NB4 (cell line): ENCODE measurements around the gene NUP188.

Source experiments
- DNase-seq: peaks from one replicate; pipeline ENCODE4 v3.0.0; 2010; ENCODE audit warnings: low read depth
- H3K4me3 ChIP-seq: one replicate; pipeline ENCODE4 v1.5.1; 2011; ENCODE audit warnings: mild to moderate bottlenecking, low read depth, low read length, moderate library complexity
- CTCF ChIP-seq: IDR thresholded peaks from one replicate; pipeline ENCODE4 v1.5.1; 2012; ENCODE audit warnings: low read depth, low read length
- MAX ChIP-seq: IDR thresholded peaks from 2 replicates; pipeline ENCODE4 v1.6.1; 2011; ENCODE audit warnings: low read depth, low read length
- MYC ChIP-seq: IDR thresholded peaks from 2 replicates; pipeline ENCODE4 v1.6.1; 2011; ENCODE audit warnings: low read depth, low read length
- POLR2A ChIP-seq: IDR thresholded peaks from 2 replicates; pipeline ENCODE4 v1.6.1; 2011; ENCODE audit warnings: mild to moderate bottlenecking; ENCODE audit not compliant: insufficient read length; ENCODE audit errors: extremely low read depth

NUP188 gene

DNA sequence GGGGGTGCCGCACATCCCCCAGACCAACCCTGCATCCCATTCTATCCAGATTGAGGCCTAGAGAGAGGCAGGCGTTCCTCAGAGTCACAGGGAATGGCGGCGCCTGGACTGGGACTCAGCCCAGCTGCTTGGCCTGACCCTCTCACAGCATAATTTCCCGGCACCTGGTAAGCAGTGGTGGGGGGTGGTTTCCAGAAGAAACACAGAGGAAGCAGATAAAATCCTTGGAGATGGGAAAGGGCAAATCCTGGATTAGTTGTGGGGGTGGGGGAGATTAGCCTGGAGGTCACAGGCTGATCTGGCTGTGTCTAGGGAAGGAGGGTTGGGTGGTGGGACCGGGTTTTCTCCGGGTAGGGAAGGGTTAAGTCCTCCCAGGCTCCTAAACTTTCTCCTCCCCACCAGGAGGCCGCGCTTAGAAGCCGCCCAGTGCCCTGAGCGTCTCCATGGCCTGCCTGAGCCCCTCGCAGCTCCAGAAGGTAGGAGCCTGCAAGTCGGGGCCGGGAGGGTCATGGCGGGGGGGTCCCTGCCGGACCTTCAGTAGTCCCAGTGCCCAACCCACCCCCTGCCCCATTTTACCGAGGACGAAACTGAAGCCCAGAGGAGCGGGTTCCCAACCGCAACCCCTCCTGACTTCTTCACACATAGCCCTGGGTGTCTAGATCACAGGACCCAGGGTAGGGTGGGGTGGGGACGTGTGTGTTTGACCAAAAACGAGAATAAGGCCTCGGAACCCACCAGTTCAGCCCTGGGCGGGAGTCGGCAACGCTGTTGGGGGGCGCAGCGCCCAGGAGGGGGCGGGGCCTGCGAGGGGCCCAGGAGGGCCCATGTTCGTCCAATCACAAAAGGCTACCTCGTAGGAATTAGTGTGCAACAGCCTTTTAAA lies 25.4 kb upstream of the NUP188 start:
- TF ChIP-seq MAX (no peak), POLR2A (no peak), MYC (no peak)
- no peak for DNase-seq
- H3K4me3 ChIP-seq, result no peak overlapping the region

DNA sequence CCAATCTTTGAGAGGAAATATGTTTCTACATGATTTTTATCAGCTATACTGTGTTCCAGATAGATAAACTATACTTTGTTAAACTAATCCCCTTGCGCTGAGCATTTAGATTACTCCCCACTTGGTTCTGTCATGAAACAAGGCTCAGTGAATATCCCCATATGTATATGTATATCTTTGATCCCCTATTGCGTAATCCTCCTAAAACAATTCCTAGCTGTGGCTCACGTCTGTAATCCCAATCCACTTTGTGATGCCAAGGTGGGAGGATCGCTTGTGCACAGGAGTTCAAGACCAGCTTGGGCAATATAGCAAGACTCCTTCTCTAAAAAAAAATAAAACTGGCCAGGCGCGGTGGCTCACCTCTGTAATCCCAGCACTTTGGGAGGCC lies 24.0 kb upstream of the NUP188 start:
- DNase-seq, result no peak
- H3K4me3 ChIP-seq, result no peak overlapping the region
- TF ChIP-seq CTCF, result no peak
- no peak for TF ChIP-seq POLR2A
- no peak for TF ChIP-seq MYC
- TF ChIP-seq MAX, result no peak

DNA sequence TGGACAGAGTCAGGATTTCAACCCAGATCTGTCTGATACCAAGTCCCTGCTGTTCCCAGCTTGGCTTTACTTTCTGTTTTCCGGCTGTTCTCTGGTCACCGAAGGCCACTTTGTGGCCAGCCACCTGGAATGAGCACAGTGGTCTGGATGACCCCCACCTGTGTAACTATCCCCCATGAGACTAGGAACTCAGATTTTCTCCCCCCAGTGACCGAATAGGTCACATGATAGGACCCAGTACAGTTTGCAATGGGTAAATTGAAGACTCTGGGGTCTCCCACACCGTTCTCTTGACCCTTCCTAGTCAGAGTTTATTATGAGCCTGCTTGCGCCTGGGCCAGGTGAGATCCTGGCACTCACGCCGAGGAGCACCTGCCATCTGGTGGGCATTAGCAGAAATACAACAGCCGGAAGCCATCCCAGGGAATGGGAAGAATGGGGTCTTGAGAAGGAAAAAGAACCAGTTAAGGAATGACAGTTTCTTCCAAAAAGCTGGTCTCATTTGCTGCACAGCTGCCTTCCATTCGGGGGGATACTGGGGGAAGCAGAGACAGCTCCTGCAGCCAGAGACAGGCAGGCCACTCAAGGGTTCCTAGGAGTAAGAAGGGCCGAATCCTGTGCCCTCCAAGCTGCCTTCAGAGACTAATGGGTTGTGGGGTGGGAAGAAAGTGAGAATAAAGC lies 19.6 kb upstream of the NUP188 start:
- TF ChIP-seq POLR2A (no peak), MAX (no peak), MYC (no peak), CTCF (peak; percentile 88)
- no peak overlapping the region for H3K4me3 ChIP-seq
- peak; percentile 49 for DNase-seq

DNA sequence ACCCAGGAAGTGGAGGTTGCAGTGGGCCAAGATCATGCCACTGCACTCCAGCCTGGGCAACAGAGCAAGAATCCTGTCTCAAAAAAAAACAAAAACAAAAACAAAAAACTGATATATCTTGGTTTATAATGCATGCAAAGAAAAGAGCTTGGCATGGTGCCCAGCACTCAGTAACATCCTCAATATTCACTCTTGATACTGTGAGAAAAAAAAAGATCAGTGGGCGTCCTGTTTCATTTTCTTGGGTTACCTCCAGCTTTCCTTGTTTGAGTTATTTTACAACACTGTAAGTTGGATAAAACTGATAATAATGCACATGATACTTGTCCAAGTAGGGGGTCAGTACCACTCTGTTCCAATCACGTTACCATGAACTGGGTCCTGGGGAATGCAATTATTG lies 18.9 kb upstream of the NUP188 start:
- no peak for DNase-seq
- TF ChIP-seq MAX (no peak), CTCF (no peak)
- no peak overlapping the region for H3K4me3 ChIP-seq

DNA sequence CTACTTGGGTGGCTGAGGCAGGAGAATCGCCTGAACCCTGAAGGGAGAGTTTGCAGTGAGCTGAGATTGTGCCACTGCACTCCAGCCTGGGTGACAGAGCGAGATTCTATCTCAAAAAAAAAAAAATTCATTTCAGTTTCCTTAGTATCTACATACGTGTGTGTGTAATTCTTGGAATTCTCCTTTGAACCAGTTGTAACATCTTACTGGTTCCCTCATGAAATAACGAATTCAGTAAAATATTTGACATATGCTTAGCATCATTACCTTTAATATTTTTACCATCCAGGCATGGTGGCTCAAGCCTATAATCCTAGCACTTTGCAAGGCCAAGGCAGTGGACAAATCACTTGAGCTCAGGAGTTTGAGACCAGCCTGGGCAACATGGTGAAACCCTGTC lies 17.9 kb upstream of the NUP188 start:
- DNase-seq, result no peak
- H3K4me3 ChIP-seq, result no peak overlapping the region
- TF ChIP-seq POLR2A (no peak), MYC (no peak), CTCF (no peak), MAX (no peak)

DNA sequence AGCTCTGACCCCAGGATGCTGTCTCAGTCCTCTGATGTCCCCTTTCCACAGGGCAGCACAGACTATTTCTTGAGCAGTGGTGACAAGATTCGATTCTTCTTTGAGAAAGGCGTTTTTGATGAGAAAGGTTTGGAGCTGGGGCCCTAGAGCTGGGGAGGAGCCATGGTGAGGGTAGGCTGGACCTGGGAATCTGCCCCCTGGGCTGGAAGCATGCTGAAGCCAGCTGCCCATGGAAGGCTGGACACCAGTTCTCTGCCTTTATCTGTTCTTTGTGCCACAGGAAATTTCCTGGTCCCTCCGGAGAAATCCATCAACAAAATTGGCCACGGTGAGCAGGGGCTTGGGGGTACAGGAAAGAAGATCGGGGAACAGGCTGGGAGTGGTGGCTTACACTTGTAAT lies 13.8 kb upstream of the NUP188 start:
- no peak overlapping the region for H3K4me3 ChIP-seq
- no peak for TF ChIP-seq MYC
- no peak for TF ChIP-seq MAX
- TF ChIP-seq CTCF, result no peak
- no peak for TF ChIP-seq POLR2A
- DNase-seq, result no peak
